CD4-positive, alpha-beta T cell treated with Interleukin-4 for 1 hour (primary cell): ENCODE measurements around the gene NEUROD1.

Experiments
- DNase-seq, 2 donors: peaks; one replicate each; pipeline ENCODE4 v3.0.0-alpha.2; 2020 to 2022

The NEUROD1 gene

GRCh38 chr2:181632733-181633401, 47.5 kb downstream of the NEUROD1 start:
- DNase-seq: no peak

GRCh38 chr2:181628590-181629585, 51.4 kb downstream of the NEUROD1 start:
- DNase-seq: no peak

GRCh38 chr2:181627545-181627944, 52.8 kb downstream of the NEUROD1 start:
- DNase-seq: no peak

DNA sequence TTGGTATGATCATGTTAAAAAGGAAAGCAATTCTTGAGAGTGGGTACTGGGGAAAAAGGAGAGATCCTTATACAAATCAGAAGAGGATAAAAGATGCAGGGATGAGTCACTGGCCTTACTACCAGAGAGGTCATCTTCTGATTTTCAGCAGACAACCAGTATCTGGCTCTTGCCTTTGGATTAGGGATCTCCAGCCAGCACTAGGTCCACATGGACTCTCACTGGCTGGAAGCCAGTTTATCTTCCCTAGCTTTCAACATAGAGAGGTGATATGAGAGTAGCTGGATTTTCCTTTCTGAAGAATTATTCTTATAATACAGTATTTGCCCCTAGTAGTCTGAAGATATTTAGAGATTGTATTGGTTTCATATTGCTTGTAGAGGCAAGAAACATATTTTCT, 53.6 kb downstream of the NEUROD1 start:
- no peak for DNase-seq
